VCaP (cell line): ENCODE measurements around the gene ZBTB20.

Source experiments
- H3K27ac ChIP-seq: fragments of 450-650 bp; 2 replicates; pipeline ENCODE4 v1.5.1; 2017
- CTCF ChIP-seq: fragments of 450-650 bp; conservative IDR thresholded peaks from 2 replicates; pipeline ENCODE4 v1.5.1; 2017; ENCODE audit warnings: mild to moderate bottlenecking, moderate library complexity

The ZBTB20 gene

GRCh38 chr3:114739627-114740026, 407.5 kb downstream of the ZBTB20 start:
- no peak for TF ChIP-seq CTCF
- H3K27ac ChIP-seq = no peak overlapping the region

DNA sequence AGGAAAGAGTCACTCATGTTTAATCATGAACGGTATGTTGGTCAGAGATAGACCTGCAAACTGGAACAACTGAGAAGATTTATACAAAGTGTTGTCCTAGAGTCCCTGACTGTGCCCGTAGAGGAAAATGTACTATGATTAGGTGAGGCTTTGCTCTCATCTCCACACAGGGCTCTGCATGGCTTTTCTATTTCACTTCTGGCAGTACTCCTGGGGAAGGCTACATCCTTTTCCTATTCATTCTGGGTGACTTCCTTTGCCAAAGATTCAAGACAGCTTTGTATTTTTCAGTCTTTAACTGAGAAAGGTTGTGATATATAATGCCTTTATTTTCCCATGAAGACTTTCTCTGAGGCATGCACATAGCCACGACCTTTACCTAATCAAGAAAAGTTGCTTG, 414.7 kb downstream of the ZBTB20 start:
- TF ChIP-seq CTCF = no peak
- no peak overlapping the region for H3K27ac ChIP-seq

DNA sequence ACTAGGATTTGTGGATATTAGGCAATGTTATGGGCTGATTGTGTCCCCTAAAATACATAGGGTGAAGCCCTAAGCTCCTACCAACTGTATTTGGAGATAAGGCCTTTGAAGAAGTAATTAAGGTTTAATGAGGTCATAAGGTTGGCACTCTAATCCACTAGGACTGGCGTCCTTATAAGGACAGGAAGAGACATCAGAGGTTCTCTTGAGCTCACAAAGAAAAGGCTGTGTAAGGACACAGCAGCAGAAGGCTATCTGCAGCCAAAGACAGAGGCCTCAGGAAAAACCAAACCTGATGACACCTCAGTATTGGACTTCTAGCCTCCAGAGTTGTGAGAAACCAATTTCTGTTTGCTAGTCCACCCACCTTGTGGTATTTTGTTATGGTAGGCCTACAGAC, 416.7 kb downstream of the ZBTB20 start:
- TF ChIP-seq CTCF = no peak
- no peak overlapping the region for H3K27ac ChIP-seq

- no peak for TF ChIP-seq CTCF
- H3K27ac ChIP-seq = no peak overlapping the region
Measured at GRCh38 chr3:114727373-114727772, 419.7 kb downstream of the ZBTB20 start.

DNA sequence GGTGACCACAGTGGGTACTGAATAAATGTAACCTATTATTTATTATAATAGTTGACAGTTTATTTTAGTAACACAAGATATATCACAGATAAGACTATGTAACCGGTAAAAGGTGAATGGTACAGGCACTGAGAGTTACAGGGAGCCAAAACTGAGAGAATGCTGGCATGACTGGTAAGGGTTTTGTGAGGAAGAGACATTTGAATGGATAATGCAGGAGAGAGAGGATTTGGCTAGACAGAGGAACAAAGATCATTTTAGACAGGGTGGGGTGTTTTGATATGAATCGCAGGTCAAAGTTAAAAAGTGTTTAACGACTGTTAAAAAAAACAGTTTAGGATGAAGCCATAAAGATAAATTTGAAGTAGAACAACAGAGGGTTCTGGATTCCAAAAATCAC, 421.1 kb downstream of the ZBTB20 start:
- H3K27ac ChIP-seq = no peak overlapping the region
- no peak for TF ChIP-seq CTCF

DNA sequence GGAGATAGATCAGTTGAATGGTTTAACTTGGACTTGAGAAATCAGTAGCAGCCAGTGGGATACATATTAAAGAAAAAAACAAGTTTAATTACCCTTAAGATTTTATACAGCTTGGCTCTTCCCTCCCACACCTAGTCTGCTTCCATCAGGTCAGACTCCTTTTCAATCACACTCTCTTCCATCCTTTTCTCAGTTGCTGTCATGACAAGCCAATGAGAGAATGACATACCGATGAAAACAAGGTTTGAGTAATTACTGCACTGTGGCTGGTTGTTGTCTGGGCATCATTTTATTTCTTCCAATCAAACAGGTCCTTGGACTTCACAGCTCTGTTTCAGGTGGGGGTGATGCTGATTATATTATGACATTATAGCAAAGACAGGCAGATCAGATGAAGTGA, 424.6 kb downstream of the ZBTB20 start:
- no peak for TF ChIP-seq CTCF
- no peak overlapping the region for H3K27ac ChIP-seq

- no peak overlapping the region for H3K27ac ChIP-seq
- TF ChIP-seq CTCF = no peak
Measured at GRCh38 chr3:114721864-114722263, 425.2 kb downstream of the ZBTB20 start.

GRCh38 chr3:114721209-114721608, 425.9 kb downstream of the ZBTB20 start:
- TF ChIP-seq CTCF = no peak
- H3K27ac ChIP-seq = no peak overlapping the region; the same call in 1 of the 2 replicates
